ACC112 (cell line): ENCODE data around the gene CADM2.

Experiments used
- H2AFZ ChIP-seq: fragments of 200-600 bp; sonication (generic); one replicate; pipeline ENCODE4 v1.6.0; 2017; ENCODE audit warnings: antibody characterized with exemption, low read length; ENCODE audit not compliant: unreplicated experiment
- H3K27ac ChIP-seq: fragments of 200-600 bp; sonication (generic); 2 replicates; pipeline ENCODE4 v1.5.1; 2014; ENCODE audit warnings: low read depth, mild to moderate bottlenecking, antibody characterized with exemption, low read length, moderate library complexity
- H3K27me3 ChIP-seq: fragments of 200-600 bp; sonication (generic); 2 replicates; pipeline ENCODE4 v1.6.1; 2014; ENCODE audit warnings: mild to moderate bottlenecking, antibody characterized with exemption, low read length, moderate library complexity, mixed read lengths; ENCODE audit not compliant: insufficient read depth
- H3K36me3 ChIP-seq: fragments of 200-600 bp; sonication (generic); 2 replicates; pipeline ENCODE4 v1.6.1; 2016; ENCODE audit warnings: mild to moderate bottlenecking, antibody characterized with exemption, low read length, moderate library complexity, mixed read lengths; ENCODE audit not compliant: insufficient read depth
- H3K4me1 ChIP-seq: fragments of 200-600 bp; sonication (generic); one replicate; pipeline ENCODE4 v1.6.1; 2016; ENCODE audit warnings: low read length, mixed read lengths; ENCODE audit not compliant: insufficient read depth, unreplicated experiment, control insufficient read depth
- H3K4me3 ChIP-seq: fragments of 200-600 bp; sonication (generic); 2 replicates; pipeline ENCODE4 v1.5.1; 2014; ENCODE audit warnings: mild to moderate bottlenecking, low read depth, low read length
- H3K79me2 ChIP-seq: fragments of 200-600 bp; sonication (generic); one replicate; pipeline ENCODE4 v1.6.0; 2016; ENCODE audit warnings: low read length; ENCODE audit not compliant: control insufficient read depth, unreplicated experiment, insufficient read depth

CADM2 gene

DNA sequence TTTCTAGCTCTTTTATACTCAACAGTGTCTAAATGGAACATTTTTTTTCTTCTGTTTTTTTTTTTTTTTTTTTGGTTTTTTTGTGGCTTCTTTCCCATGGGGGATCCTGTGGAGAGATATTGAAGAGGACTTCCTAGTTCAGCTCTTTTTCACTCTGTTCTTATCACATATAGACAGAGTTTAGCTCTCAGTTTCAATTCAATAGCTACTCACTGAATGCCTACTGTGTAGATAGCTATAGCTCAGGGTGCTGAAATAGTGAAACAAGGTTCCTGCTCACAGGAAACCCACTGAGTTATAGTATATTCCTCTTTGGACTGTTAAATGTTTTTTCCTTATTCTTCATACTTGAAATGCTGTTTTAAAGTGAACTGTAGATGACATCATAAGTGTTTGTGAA lies 918.8 kb downstream of the CADM2 start:
- Histone ChIP-seq H2AFZ (no peak overlapping the region), H3K4me3 (no peak overlapping the region), H3K27me3 (no peaks in the 10 kb centered on the region), H3K36me3 (no peaks in the 10 kb centered on the region), H3K4me1 (no peaks in the 10 kb centered on the region), H3K27ac (no peak overlapping the region), H3K79me2 (no peaks in the 10 kb centered on the region)

DNA sequence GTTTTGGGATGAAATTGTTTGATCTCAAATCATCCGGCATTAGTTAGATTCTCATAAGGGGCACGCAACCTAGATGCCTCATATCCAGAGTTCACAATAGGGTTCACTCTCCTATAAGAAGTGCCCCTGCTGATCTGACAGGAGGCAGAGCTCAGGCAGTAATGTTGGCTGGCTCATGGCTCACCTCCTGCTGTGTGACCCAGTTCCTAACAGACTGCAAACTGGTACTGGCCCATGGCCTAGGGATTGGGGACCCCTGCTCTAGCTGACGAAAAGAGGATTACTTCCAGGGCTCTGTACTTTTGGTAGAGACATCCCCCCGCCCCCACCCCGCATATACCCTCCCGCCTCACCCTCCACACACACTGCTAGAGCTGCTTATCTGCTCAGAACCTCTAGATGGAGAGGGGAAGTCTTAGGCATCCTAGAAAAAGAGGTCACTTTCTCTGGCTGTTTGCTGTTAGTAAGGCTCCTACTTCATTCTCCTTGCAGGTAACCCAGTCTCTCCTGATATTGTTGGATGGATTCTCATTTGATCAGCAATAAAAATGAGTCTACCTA lies 923.1 kb downstream of the CADM2 start:
- Histone ChIP-seq H3K27me3 (no peaks in the 10 kb centered on the region), H3K79me2 (no peaks in the 10 kb centered on the region), H3K4me3 (no peak overlapping the region), H3K27ac (no peak overlapping the region), H3K4me1 (no peaks in the 10 kb centered on the region), H3K36me3 (no peaks in the 10 kb centered on the region), H2AFZ (no peak overlapping the region)

DNA sequence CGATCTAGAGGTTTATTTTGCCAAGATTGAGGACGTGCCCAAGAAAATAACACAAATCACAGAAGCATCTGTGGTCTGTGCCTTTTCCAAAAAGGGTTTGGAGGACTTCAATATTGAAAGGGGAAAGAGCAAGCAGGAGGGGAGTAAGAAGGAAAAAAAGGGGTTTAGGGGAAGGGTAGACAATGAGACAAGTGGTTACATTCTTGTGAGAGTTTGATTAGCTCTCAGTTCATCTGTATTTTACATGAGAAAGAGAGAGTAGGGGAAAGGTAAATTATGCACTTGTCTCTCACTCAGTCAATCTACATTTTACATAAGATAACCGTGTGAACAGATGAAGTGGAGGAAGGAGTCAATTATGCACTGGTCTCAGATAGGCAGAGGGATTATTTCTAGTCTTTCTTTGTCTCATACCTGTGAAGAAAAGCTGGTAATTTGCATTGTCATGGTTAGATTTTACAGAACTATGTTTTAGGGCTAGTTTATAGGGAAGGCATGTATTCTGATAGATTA lies 931.3 kb downstream of the CADM2 start:
- no peaks in the 10 kb centered on the region for H3K27me3 ChIP-seq
- no peaks in the 10 kb centered on the region for H3K4me1 ChIP-seq
- H3K27ac ChIP-seq, result no peak overlapping the region
- H2AFZ ChIP-seq, result no peak overlapping the region
- H3K36me3 ChIP-seq, result no peaks in the 10 kb centered on the region
- H3K4me3 ChIP-seq, result no peak overlapping the region
- H3K79me2 ChIP-seq, result no peaks in the 10 kb centered on the region

DNA sequence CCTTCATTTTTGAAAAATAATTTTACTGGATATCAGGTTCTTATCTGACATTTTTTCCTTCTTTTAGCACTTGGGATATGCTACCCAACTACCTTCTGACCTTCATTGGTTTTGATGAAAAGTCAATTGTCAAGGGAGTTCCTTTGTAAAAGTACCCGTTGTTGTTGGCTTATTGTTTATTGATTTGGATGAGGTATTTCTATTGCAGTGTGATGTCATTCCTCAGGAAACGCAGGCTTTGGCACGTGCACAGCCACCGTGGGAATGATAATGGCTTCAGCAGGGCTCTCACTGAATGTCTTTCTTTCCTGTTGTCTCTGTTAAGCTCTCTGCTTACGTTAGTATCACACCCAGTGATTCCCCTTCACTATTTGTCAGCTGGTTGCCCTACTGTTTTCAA lies 944.6 kb downstream of the CADM2 start:
- H2AFZ ChIP-seq, result no peak overlapping the region
- no peaks in the 10 kb centered on the region for H3K36me3 ChIP-seq
- H3K4me3 ChIP-seq, result no peak overlapping the region
- H3K4me1 ChIP-seq, result no peaks in the 10 kb centered on the region
- H3K79me2 ChIP-seq, result no peaks in the 10 kb centered on the region
- no peaks in the 10 kb centered on the region for H3K27me3 ChIP-seq
- no peak overlapping the region for H3K27ac ChIP-seq

DNA sequence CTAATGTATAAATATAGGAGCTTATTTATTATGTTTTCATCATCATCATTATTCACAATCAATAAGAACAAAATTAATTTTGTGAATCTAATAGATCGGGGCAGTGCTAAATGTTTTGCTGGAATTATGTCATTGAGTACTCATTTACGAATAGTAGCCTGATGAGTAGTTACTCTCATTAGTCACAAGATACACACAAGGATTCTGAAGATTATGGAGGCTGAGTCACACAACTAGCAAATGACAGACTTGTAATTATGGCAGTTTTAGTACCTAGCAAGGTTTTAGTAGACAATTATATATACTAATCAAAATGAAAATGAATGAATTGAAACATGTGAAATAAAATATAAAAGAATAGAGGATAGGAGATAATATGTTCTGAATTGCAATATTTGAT lies 954.2 kb downstream of the CADM2 start:
- H3K27ac ChIP-seq, result no peak overlapping the region
- no peaks in the 10 kb centered on the region for H3K36me3 ChIP-seq
- H3K4me3 ChIP-seq, result no peak overlapping the region
- H3K79me2 ChIP-seq, result no peaks in the 10 kb centered on the region
- no peaks in the 10 kb centered on the region for H3K27me3 ChIP-seq
- no peaks in the 10 kb centered on the region for H3K4me1 ChIP-seq
- no peak overlapping the region for H2AFZ ChIP-seq

DNA sequence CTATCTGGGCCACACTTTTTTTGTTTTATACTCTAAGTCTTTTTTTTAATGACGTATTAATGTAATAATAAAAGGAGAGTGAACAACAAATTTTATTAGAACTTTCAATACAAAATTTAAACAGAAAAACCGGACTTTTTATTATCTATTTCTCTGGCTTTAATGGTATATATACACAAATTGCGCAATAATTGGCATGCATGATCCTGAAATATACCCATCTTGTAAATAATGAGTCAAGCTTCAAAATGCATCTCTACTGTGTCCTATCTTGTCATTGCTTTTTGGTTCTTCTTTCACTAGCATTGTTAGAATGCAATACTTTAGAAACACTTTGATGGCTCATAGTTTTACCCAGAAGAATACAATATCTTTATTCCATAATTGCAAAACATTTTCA lies 963.6 kb downstream of the CADM2 start:
- no peaks in the 10 kb centered on the region for H3K36me3 ChIP-seq
- no peak overlapping the region for H2AFZ ChIP-seq

DNA sequence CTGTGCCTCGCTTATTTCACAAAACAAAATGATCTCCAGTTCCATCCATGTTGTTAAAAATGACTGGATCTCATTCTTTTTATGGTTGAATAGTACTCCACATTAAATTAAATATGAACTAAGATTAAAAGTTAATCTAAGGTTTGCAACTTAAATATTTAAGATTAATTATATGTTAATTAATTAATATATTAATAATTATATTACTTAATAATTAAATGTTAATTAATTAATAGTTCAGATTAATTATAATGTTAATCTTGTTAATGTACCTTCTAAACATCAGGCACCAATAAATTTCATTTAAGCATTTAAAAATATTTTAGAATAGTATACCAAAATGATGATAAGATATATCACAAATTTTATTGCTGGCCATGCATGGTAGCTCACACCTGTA lies 971.9 kb downstream of the CADM2 start:
- Histone ChIP-seq H3K27ac (no peak overlapping the region), H2AFZ (no peak overlapping the region), H3K4me3 (no peak overlapping the region), H3K27me3 (no peaks in the 10 kb centered on the region), H3K79me2 (no peaks in the 10 kb centered on the region), H3K4me1 (no peaks in the 10 kb centered on the region), H3K36me3 (no peaks in the 10 kb centered on the region)

More for the DNA sequence above, 963.6 kb downstream of the CADM2 start:
- Histone ChIP-seq H3K27me3 (no peaks in the 10 kb centered on the region), H3K4me3 (no peak overlapping the region), H3K79me2 (no peaks in the 10 kb centered on the region), H3K27ac (no peak overlapping the region), H3K4me1 (no peaks in the 10 kb centered on the region)

DNA sequence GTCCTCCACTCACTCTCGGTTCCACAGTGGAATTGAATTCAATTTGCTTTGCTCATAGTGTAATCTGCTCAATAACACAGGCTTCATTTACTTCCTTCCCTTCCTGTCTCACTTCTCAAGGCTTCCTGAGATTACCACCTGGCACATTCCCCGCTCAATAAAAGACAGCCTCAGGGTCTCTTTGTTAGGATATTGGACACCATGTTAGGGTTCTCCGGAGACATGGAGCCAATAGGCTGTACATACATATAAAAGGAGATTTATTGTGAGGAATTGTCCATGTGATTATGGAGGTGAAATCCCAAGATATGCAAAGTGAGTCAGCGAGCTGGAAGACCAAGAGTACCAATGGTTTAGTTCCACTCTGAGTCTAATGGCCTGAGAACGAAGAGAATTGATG lies 974.5 kb downstream of the CADM2 start:
- Histone ChIP-seq H3K79me2 (no peaks in the 10 kb centered on the region), H2AFZ (no peak overlapping the region), H3K36me3 (no peaks in the 10 kb centered on the region), H3K27me3 (peaks cover 4% of the 10 kb centered on the region; the same call in 1 of the 2 replicates), H3K4me1 (no peaks in the 10 kb centered on the region), H3K27ac (no peak overlapping the region), H3K4me3 (no peak overlapping the region)

DNA sequence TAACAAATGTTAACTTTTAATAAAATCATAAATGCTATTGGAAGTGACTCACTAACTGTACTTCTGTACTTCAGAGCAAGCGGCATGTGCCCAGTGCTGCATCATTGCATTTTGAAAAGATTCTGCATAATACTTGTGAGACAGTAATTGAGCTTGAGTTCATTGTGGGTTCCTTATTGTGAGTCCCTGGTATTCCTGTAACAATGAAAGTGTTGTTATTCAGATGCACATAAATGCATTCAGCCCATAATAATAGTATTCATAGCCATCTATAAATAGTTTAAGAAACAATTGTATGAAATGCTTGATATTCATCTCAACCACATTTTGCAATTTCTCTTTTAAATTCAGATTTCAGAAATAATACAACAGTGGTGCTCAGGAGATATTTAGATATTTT lies 976.4 kb downstream of the CADM2 start:
- Histone ChIP-seq H3K27me3 (peaks cover 4% of the 10 kb centered on the region; the same call in 1 of the 2 replicates), H2AFZ (no peak overlapping the region), H3K27ac (no peak overlapping the region), H3K4me1 (no peaks in the 10 kb centered on the region), H3K4me3 (no peak overlapping the region), H3K79me2 (no peaks in the 10 kb centered on the region), H3K36me3 (no peaks in the 10 kb centered on the region)

DNA sequence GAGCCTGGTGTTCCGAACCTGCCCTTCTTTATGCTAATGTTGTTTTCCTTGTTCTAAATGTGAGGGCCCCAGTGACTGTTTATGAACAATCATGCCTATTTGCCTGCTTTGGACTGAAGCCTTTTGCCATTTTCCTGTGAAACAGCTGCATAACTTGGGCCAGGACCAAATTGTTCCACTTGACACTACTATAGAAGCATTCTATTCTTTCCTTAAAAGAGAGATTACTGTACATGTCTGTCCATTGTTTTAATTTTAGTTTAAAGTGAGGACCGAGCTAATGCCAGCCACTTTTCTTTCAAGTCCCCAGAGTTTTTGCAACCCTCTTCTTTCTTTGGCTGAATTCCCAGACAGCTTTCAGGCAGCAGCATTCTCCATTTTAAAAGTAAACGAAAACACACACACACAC lies 980.3 kb downstream of the CADM2 start:
- H3K4me1 ChIP-seq, result no peaks in the 10 kb centered on the region
- no peak overlapping the region for H2AFZ ChIP-seq
- H3K27me3 ChIP-seq, result peaks cover 4% of the 10 kb centered on the region; the same call in 1 of the 2 replicates
- no peaks in the 10 kb centered on the region for H3K79me2 ChIP-seq
- H3K36me3 ChIP-seq, result no peaks in the 10 kb centered on the region
- no peak overlapping the region for H3K4me3 ChIP-seq
- H3K27ac ChIP-seq, result no peak overlapping the region

DNA sequence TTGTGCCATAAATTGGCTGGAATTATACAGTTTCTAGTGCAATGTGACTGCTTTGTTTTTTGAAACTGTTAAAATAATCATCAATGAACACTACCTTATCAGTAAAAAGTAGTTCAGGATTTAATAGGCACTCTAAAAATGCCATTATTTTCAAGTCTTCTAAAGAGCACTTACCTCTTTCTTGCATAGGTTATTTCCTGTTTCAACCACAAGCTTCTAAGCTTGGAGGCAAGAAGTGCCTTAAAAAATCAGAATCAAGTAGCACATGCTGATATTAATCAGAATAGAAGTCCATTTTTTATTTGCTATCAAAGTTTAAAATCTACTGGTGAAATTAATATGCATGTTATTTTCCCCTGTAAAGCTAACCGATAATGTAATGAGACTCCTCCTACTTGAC lies 991.6 kb downstream of the CADM2 start:
- no peaks in the 10 kb centered on the region for H3K79me2 ChIP-seq
- no peak overlapping the region for H2AFZ ChIP-seq
- H3K36me3 ChIP-seq, result no peaks in the 10 kb centered on the region
- no peaks in the 10 kb centered on the region for H3K27me3 ChIP-seq
- no peaks in the 10 kb centered on the region for H3K4me1 ChIP-seq
- H3K4me3 ChIP-seq, result no peak overlapping the region
- H3K27ac ChIP-seq, result no peak overlapping the region
